GM12801 (cell line): ENCODE results near the gene CMTM7.

Source experiments
- CTCF ChIP-seq: IDR thresholded peaks from one replicate; pipeline ENCODE4 v1.5.1; 2011; ENCODE audit warnings: control low read depth; ENCODE audit not compliant: insufficient read length; ENCODE audit errors: extremely low read depth

Gene CMTM7

GRCh38 chr3:32443478-32443877 is 51.8 kb downstream of the CMTM7 start:
- TF ChIP-seq CTCF = no peak

GRCh38 chr3:32447865-32448400 is 56.3 kb downstream of the CMTM7 start:
- TF ChIP-seq CTCF = no peak

DNA sequence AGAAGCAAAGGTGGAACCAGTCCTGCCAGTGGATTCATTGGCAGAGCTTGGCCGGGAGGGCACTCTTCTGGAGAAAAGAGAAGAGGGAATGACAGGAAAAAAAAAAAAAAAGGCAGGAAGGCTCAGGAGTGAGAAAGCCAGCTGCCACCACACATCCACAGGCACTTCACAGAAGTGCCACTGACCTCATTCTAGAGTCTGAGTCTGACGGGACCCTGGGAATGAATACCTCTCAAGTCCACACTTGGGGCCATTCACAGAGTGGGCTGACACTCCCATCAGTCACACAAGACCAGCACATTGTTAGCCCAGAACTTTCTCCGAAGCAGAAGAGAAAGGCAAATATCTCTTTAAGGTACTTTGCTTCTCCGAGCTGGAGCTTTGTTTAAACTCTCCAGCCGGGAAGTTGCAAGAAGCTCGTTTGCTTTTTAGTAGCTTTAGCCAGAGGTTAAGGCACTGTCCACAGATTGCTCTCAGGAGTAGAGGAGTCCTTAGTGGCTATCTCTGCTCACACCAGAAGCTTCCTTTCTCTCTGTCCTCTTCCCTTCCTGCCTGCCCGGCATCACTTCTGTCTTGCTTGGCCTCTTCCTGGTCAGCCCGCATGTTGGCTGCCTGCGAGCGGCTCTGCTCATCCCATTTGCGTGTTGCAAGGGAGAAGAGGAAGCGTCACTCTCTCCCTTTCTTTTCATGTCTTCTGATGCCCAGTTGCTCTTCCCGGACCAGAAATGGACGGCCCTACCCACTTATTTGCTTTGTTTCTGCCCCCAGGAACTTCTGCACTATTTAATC is 57.2 kb downstream of the CMTM7 start:
- TF ChIP-seq CTCF = no peak

- TF ChIP-seq CTCF = no peak
Observed at GRCh38 chr3:32449691-32450090, 58.0 kb downstream of the CMTM7 start.

- TF ChIP-seq CTCF = no peak
Observed at GRCh38 chr3:32450426-32450825, 58.8 kb downstream of the CMTM7 start.

GRCh38 chr3:32450992-32451659 is 59.5 kb downstream of the CMTM7 start:
- TF ChIP-seq CTCF = no peak

DNA sequence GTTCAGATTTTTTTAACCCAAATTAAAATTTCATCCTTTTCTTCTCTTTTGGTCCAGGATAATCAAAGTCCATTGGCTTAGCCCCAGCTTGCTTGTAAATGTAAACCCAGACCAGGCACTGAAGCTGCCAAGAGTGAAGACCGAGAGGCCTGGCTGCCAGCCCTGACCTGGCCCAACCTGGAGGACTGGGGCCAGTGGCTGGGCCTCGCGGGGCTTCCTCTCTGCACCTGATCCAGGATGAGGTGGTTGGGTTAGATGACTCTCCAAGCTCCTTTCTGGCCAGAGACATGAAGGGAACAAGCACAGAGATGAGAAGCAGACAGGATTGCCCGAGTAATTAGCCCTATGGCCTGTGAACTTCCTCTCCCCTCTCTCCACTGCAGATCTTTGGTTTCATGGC is 60.4 kb downstream of the CMTM7 start:
- no peak for TF ChIP-seq CTCF
